Liver (tissue), 9 donors: ENCODE measurements around the gene RAD51B. TPM values are rescaled to one million over a fixed set of nuclear protein-coding genes. Genes with fewer than 3 reads are reported as not detected.

Experiments used
- DNase-seq: peaks from one replicate; pipeline ENCODE4 v3.0.0-alpha.2; 2017; ENCODE audit warnings: low spot score
- H3K27ac ChIP-seq, 2 donors: one replicate each; pipeline ENCODE4 v1.7.0; 2013; ENCODE audit warnings: inconsistent platforms in 2 of 2, low read length in 2 of 2, control low read depth in 1 of 2, low read depth in 1 of 2, mild to moderate bottlenecking in 1 of 2
- H3K27me3 ChIP-seq, 4 donors: one replicate each; pipeline versions ENCODE4 v1.6.1 to v1.7.0; 2013; ENCODE audit warnings: low read length in 3 of 4, inconsistent platforms in 1 of 4, mild to moderate bottlenecking in 1 of 4, moderate library complexity in 1 of 4; ENCODE audit not compliant: control insufficient read depth in 4 of 4, insufficient read depth in 4 of 4
- H3K36me3 ChIP-seq, 4 donors: one replicate each; pipeline versions ENCODE4 v1.6.1 to v1.7.0; 2013; ENCODE audit warnings: low read length in 3 of 4, mild to moderate bottlenecking in 3 of 4, low read depth in 1 of 4, moderate library complexity in 1 of 4; ENCODE audit not compliant: control insufficient read depth in 4 of 4, insufficient read depth in 3 of 4
- H3K4me1 ChIP-seq, 4 donors: one replicate each; pipeline versions ENCODE4 v1.6.1 to v1.7.0; 2013; ENCODE audit warnings: low read length in 3 of 4, mild to moderate bottlenecking in 3 of 4, moderate library complexity in 1 of 4; ENCODE audit not compliant: control insufficient read depth in 4 of 4, insufficient read depth in 4 of 4
- H3K4me3 ChIP-seq, 3 donors: one replicate each; pipeline versions ENCODE4 v1.6.1 to v1.7.0; 2013; ENCODE audit warnings: low read length in 3 of 3, control low read depth in 1 of 3, low read depth in 1 of 3, mild to moderate bottlenecking in 1 of 3
- H3K9ac ChIP-seq, 2 donors: one replicate each; pipeline ENCODE4 v1.7.0; 2013; ENCODE audit warnings: low read length in 2 of 2, mild to moderate bottlenecking in 2 of 2, moderate library complexity in 2 of 2, control low read depth in 1 of 2, low read depth in 1 of 2
- H3K9me3 ChIP-seq, 4 donors: one replicate each; pipeline versions ENCODE4 v1.6.1 to v1.7.0; 2013; ENCODE audit warnings: low read length in 3 of 4; ENCODE audit not compliant: control insufficient read depth in 4 of 4
- EGR1 ChIP-seq, 2 donors: IDR thresholded peaks; 2 replicates each; pipeline ENCODE4 v1.6.1; 2016 to 2018; ENCODE audit warnings: antibody characterized with exemption in 2 of 2, low read depth in 2 of 2
- FOXA1 ChIP-seq: IDR thresholded peaks from 2 replicates; pipeline ENCODE4 v1.6.1; 2016; ENCODE audit warnings: antibody characterized with exemption
- FOXA2 ChIP-seq: IDR thresholded peaks from 2 replicates; pipeline ENCODE4 v1.6.1; 2016; ENCODE audit warnings: antibody characterized with exemption
- GABPA ChIP-seq, 2 donors: IDR thresholded peaks in 1 of 2; conservative IDR thresholded peaks in 1 of 2; 2 replicates each; pipeline ENCODE4 v1.6.1; 2016; ENCODE audit warnings: antibody characterized with exemption in 2 of 2, mild to moderate bottlenecking in 1 of 2, moderate library complexity in 1 of 2
- HNF4G ChIP-seq: IDR thresholded peaks from 2 replicates; pipeline ENCODE4 v1.6.1; 2016; ENCODE audit warnings: antibody characterized with exemption
- JUND ChIP-seq, 2 donors: IDR thresholded peaks; 2 replicates each; pipeline ENCODE4 v1.6.1; 2016; ENCODE audit warnings: antibody characterized with exemption in 2 of 2
- NR2F2 ChIP-seq: IDR thresholded peaks from 2 replicates; pipeline ENCODE4 v1.6.1; 2016; ENCODE audit warnings: antibody characterized with exemption
- RAD21 ChIP-seq, 2 donors: IDR thresholded peaks; 2 replicates each; pipeline ENCODE4 v1.6.1; 2016; ENCODE audit warnings: antibody characterized with exemption in 2 of 2, mild to moderate bottlenecking in 2 of 2
- RXRA ChIP-seq, 2 donors: IDR thresholded peaks; 2 replicates each; pipeline ENCODE4 v1.6.1; 2017 to 2018; ENCODE audit warnings: antibody characterized with exemption in 2 of 2, mild to moderate bottlenecking in 1 of 2
- SP1 ChIP-seq: IDR thresholded peaks from 2 replicates; pipeline ENCODE4 v1.6.1; 2018; ENCODE audit warnings: antibody characterized with exemption, mild to moderate bottlenecking
- TAF1 ChIP-seq: conservative IDR thresholded peaks from 2 replicates; pipeline ENCODE4 v1.6.1; 2016; ENCODE audit warnings: antibody characterized with exemption, mild to moderate bottlenecking
- YY1 ChIP-seq: IDR thresholded peaks from 2 replicates; pipeline ENCODE4 v1.6.1; 2016; ENCODE audit warnings: antibody characterized with exemption, mild to moderate bottlenecking
- WGBS: extraction: QIAGEN DNeasy Blood & Tissue Kit; methylation state at CpG from one replicate; pipeline ENCODE4 v1.1.7; 2013; 5-methylcytosine and 5-hydroxymethylcytosine counted together
- polyA plus RNA-seq, 2 donors: library from polyadenylated mRNA; stranded (reverse) in 1 of 2; unstranded in 1 of 2; fragments of 200-250 nt in 1 of 2; fragments of >200 nt in 1 of 2; fragmentation: Nextera tagmentation in 1 of 2; extraction: Ambion mirVana in 1 of 2; gene quantifications; one replicate each; pipeline versions ENCODE4 v1.2.1 to v1.2.3, GENCODE V29; 2013 to 2015
- total RNA-seq, 2 donors: library from RNA; depleted of rRNA; stranded (reverse); fragments of >200 nt; gene quantifications; one replicate each; pipeline ENCODE4 v1.2.3, GENCODE V29; 2014
- TF ChIP-seq, protein P1 (sequence below): IDR thresholded peaks from 2 replicates; pipeline ENCODE4 v1.6.1; 2016; ENCODE audit warnings: antibody characterized with exemption
- TF ChIP-seq, protein P2 (sequence below): IDR thresholded peaks from 2 replicates; pipeline ENCODE4 v1.6.1; 2016; ENCODE audit warnings: antibody characterized with exemption
- TF ChIP-seq, protein P3 (sequence below): fragments of 150-350 bp; IDR thresholded peaks from 2 replicates; pipeline ENCODE4 v1.5.1; 2017; ENCODE audit warnings: improper control_type of control experiment, low read depth, low read length; ENCODE audit not compliant: missing input control
- TF ChIP-seq, protein P4 (sequence below): IDR thresholded peaks from 2 replicates; pipeline ENCODE4 v1.6.1; 2016; ENCODE audit warnings: antibody characterized with exemption
- TF ChIP-seq, protein P5 (sequence below): IDR thresholded peaks from 2 replicates; pipeline ENCODE4 v1.6.1; 2016; ENCODE audit warnings: antibody characterized with exemption, mild to moderate bottlenecking
- donor health status: healthy.
- donor health status: healthy.
- donor health status: healthy.
- donor health status: healthy.
- donor health status: healthy.

Gene RAD51B
- total and polyA plus RNA-seq, 4 donors, result 0.81 to 12.9 (median 2.4) TPM

DNA sequence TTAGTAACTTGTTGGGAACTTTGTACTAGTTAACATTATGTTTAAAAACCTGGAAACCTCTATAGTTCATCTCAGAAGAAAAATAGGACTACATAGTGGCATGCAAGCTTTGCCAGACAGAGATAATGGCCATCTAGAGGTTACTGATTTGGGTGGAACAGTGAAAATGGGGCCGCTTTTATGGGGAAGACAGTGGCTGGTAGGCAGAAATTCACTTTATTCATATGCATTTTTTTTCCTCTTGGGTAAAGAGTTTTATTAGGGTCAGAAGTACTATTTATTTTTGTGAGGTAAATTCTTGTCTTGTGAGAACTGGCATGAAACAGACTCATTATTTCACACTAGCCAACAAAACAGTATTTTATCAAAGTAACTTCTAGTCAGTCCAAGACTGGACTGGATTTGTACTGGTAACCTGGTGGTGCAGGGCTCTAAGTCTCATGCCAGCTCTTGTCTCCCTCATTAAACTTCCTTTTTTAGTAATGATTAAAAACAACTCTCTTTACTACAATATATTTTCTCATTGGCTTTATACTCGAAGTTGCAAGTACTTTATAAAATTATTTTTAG lies 345.8 kb downstream of the RAD51B start:
- no peak for TF ChIP-seq JUND (IDR thresholded peaks at IDR 0.05)
- no peak for TF ChIP-seq GABPA (IDR thresholded peaks at IDR 0.05 in 1 of 2, conservative IDR thresholded peaks at IDR 0.05 in 1 of 2)
- TF ChIP-seq, protein P1, sequence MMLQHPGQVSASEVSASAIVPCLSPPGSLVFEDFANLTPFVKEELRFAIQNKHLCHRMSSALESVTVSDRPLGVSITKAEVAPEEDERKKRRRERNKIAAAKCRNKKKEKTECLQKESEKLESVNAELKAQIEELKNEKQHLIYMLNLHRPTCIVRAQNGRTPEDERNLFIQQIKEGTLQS, result no peak
- TF ChIP-seq, protein P2, sequence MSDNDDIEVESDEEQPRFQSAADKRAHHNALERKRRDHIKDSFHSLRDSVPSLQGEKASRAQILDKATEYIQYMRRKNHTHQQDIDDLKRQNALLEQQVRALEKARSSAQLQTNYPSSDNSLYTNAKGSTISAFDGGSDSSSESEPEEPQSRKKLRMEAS, result no peak
- TF ChIP-seq RXRA (IDR thresholded peaks at IDR 0.05), result no peak
- no peak for TF ChIP-seq TAF1
- no peak for TF ChIP-seq RAD21 (IDR thresholded peaks at IDR 0.05)
- TF ChIP-seq, protein P3, sequence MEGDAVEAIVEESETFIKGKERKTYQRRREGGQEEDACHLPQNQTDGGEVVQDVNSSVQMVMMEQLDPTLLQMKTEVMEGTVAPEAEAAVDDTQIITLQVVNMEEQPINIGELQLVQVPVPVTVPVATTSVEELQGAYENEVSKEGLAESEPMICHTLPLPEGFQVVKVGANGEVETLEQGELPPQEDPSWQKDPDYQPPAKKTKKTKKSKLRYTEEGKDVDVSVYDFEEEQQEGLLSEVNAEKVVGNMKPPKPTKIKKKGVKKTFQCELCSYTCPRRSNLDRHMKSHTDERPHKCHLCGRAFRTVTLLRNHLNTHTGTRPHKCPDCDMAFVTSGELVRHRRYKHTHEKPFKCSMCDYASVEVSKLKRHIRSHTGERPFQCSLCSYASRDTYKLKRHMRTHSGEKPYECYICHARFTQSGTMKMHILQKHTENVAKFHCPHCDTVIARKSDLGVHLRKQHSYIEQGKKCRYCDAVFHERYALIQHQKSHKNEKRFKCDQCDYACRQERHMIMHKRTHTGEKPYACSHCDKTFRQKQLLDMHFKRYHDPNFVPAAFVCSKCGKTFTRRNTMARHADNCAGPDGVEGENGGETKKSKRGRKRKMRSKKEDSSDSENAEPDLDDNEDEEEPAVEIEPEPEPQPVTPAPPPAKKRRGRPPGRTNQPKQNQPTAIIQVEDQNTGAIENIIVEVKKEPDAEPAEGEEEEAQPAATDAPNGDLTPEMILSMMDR, result no peak
- TF ChIP-seq NR2F2, result no peak
- Histone ChIP-seq H3K4me1 (peaks cover 6 to 37% (median 20%) of the 10 kb centered on the region in 4 donors), H3K27ac (peak overlapping the region; percentile 92 to 94), H3K36me3 (no peaks in the 10 kb centered on the region), H3K9me3 (no peaks in the 10 kb centered on the region), H3K9ac (peak overlapping the region in 1 of 2 donors; percentile 43), H3K27me3 (no peaks in the 10 kb centered on the region), H3K4me3 (no peak overlapping the region)
- WGBS, result 82% methylated on average over 2 of the region's 2 CpGs
- DNase-seq, result no peak

DNA sequence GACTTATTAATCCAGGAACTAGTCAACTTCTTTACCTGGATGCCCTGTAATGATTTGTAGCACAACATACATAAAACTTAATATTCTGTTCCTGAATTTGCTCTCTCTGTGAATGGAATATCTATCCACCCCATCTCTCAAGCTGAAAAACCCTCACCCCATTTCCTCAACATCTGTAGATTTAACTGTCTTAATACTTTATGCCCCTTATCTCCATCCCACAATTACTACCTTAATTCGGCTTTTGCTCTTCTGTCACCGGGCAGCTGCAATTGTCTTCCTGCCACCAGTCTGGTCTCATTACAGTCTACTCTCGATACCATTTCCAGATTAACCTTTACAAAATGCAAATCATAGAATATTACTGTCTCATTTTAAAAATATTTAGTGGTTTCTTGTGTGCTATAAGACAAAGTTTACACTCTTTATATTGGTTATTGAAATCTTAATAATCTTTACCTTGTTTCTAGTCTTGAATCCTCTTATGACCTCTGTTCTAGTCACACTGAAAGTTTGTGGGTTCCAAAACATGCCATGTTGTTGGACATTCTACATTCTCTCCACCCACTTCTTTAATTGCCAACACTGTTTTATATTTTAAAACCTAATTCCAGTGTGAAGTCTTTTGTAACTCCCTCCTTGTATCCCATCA lies 347.3 kb downstream of the RAD51B start:
- no peak overlapping the region for H3K9ac ChIP-seq
- H3K27ac ChIP-seq, result no peak overlapping the region
- TF ChIP-seq HNF4G, result no peak
- TF ChIP-seq SP1, result no peak
- no peak for TF ChIP-seq YY1
- TF ChIP-seq, protein P2, result no peak
- TF ChIP-seq RXRA (IDR thresholded peaks at IDR 0.05), result no peak
- TF ChIP-seq, protein P4, sequence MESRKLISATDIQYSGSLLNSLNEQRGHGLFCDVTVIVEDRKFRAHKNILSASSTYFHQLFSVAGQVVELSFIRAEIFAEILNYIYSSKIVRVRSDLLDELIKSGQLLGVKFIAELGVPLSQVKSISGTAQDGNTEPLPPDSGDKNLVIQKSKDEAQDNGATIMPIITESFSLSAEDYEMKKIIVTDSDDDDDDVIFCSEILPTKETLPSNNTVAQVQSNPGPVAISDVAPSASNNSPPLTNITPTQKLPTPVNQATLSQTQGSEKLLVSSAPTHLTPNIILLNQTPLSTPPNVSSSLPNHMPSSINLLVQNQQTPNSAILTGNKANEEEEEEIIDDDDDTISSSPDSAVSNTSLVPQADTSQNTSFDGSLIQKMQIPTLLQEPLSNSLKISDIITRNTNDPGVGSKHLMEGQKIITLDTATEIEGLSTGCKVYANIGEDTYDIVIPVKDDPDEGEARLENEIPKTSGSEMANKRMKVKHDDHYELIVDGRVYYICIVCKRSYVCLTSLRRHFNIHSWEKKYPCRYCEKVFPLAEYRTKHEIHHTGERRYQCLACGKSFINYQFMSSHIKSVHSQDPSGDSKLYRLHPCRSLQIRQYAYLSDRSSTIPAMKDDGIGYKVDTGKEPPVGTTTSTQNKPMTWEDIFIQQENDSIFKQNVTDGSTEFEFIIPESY, result no peak
- no peak for TF ChIP-seq FOXA2
- TF ChIP-seq RAD21 (IDR thresholded peaks at IDR 0.05), result no peak
- TF ChIP-seq, protein P3, result no peak
- TF ChIP-seq NR2F2, result no peak
- no peak for TF ChIP-seq EGR1 (IDR thresholded peaks at IDR 0.05; ENCODE audit: low read depth in 2 of 2)
- TF ChIP-seq, protein P1, result no peak
- no peak for TF ChIP-seq JUND (IDR thresholded peaks at IDR 0.05)
- TF ChIP-seq GABPA (IDR thresholded peaks at IDR 0.05 in 1 of 2, conservative IDR thresholded peaks at IDR 0.05 in 1 of 2), result no peak
- TF ChIP-seq FOXA1, result no peak
- TF ChIP-seq, protein P5, sequence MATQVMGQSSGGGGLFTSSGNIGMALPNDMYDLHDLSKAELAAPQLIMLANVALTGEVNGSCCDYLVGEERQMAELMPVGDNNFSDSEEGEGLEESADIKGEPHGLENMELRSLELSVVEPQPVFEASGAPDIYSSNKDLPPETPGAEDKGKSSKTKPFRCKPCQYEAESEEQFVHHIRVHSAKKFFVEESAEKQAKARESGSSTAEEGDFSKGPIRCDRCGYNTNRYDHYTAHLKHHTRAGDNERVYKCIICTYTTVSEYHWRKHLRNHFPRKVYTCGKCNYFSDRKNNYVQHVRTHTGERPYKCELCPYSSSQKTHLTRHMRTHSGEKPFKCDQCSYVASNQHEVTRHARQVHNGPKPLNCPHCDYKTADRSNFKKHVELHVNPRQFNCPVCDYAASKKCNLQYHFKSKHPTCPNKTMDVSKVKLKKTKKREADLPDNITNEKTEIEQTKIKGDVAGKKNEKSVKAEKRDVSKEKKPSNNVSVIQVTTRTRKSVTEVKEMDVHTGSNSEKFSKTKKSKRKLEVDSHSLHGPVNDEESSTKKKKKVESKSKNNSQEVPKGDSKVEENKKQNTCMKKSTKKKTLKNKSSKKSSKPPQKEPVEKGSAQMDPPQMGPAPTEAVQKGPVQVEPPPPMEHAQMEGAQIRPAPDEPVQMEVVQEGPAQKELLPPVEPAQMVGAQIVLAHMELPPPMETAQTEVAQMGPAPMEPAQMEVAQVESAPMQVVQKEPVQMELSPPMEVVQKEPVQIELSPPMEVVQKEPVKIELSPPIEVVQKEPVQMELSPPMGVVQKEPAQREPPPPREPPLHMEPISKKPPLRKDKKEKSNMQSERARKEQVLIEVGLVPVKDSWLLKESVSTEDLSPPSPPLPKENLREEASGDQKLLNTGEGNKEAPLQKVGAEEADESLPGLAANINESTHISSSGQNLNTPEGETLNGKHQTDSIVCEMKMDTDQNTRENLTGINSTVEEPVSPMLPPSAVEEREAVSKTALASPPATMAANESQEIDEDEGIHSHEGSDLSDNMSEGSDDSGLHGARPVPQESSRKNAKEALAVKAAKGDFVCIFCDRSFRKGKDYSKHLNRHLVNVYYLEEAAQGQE, result no peak
- no peak overlapping the region for H3K4me3 ChIP-seq
- no peak for DNase-seq
- WGBS, result 91% methylated on average over 3 of the region's 3 CpGs
- H3K36me3 ChIP-seq, result no peaks in the 10 kb centered on the region
- H3K9me3 ChIP-seq, result no peaks in the 10 kb centered on the region
- H3K27me3 ChIP-seq, result no peaks in the 10 kb centered on the region
- peaks cover 11 to 44% (median 22%) of the 10 kb centered on the region in 4 donors for H3K4me1 ChIP-seq
